Measurements from ENCODE around the gene ANKRD13C. TPM values are rescaled to one million over a fixed set of nuclear protein-coding genes. Genes with fewer than 3 reads are reported as not detected.
"Not testable (repeated sequence)": the region's sequence is repeated elsewhere in the genome, so short reads cannot be mapped to it uniquely, and the experiment has no call there.

ANKRD13C gene
- total and polyA plus RNA-seq, 8 donors: 19.1 to 31.0 (median 26.7) TPM

GRCh38 chr1:70353044-70353443 lies 1.5 kb downstream of the ANKRD13C start:
- no peak for ATAC-seq
- Histone ChIP-seq H3K27me3 (no peaks in the 10 kb centered on the region), H3K4me1 (peaks cover 9 to 51% of the 10 kb centered on the region in 2 donors), H3K36me3 (peaks cover 0 to 7% of the 10 kb centered on the region in 2 donors), H3K27ac (peak overlapping the region in 1 of 2 donors; percentile 92), H3K4me3 (peak overlapping the region; percentile 77 to 79), H3K9me3 (no peaks in the 10 kb centered on the region)
- intact Hi-C loops (cut with DNase I): no loop called here
- no peak for TF ChIP-seq CTCF (IDR thresholded peaks at IDR 0.05)
- DNase-seq: no peak

- H3K4me1 ChIP-seq: peaks cover 9 to 41% of the 10 kb centered on the region in 2 donors
- H3K27me3 ChIP-seq; H3K9me3 ChIP-seq; H3K4me3 ChIP-seq; H3K27ac ChIP-seq; DNase-seq; H3K36me3 ChIP-seq; ATAC-seq; intact Hi-C loops (cut with DNase I): not testable (repeated sequence)
Observed at GRCh38 chr1:70349799-70350198, 4.7 kb downstream of the ANKRD13C start.

- TF ChIP-seq CTCF (IDR thresholded peaks at IDR 0.05): no peak
- no peak for DNase-seq
- Histone ChIP-seq H3K36me3 (peaks cover 0 to 7% of the 10 kb centered on the region in 2 donors), H3K4me1 (peaks cover 9 to 38% of the 10 kb centered on the region in 2 donors), H3K9me3 (no peaks in the 10 kb centered on the region), H3K27ac (no peak overlapping the region), H3K27me3 (no peaks in the 10 kb centered on the region), H3K4me3 (no peak overlapping the region)
- ATAC-seq: no peak
- intact Hi-C loops (cut with DNase I): no loop called here
Observed at GRCh38 chr1:70348399-70349165, 5.9 kb downstream of the ANKRD13C start.

- H3K4me1 ChIP-seq; H3K27me3 ChIP-seq; ATAC-seq; DNase-seq; H3K4me3 ChIP-seq; H3K36me3 ChIP-seq; intact Hi-C loops (cut with DNase I); H3K27ac ChIP-seq; H3K9me3 ChIP-seq: not testable (repeated sequence)
Observed at GRCh38 chr1:70339644-70340043, 14.9 kb downstream of the ANKRD13C start.

GRCh38 chr1:70336050-70336449 lies 18.5 kb downstream of the ANKRD13C start:
- Histone ChIP-seq H3K27ac (no peak overlapping the region), H3K4me3 (no peak overlapping the region), H3K27me3 (no peaks in the 10 kb centered on the region), H3K4me1 (no peaks in the 10 kb centered on the region), H3K36me3 (peaks cover 0 to 17% of the 10 kb centered on the region in 2 donors), H3K9me3 (no peaks in the 10 kb centered on the region)
- DNase-seq (no peak), ATAC-seq (no peak)
- intact Hi-C loops (cut with DNase I): no loop called here
- no peak for TF ChIP-seq CTCF (IDR thresholded peaks at IDR 0.05)

GRCh38 chr1:70334436-70334835 lies 20.1 kb downstream of the ANKRD13C start:
- Histone ChIP-seq H3K9me3 (no peaks in the 10 kb centered on the region), H3K36me3 (peaks cover 0 to 25% of the 10 kb centered on the region in 2 donors), H3K4me1 (no peaks in the 10 kb centered on the region), H3K27ac (no peak overlapping the region), H3K27me3 (no peaks in the 10 kb centered on the region), H3K4me3 (no peak overlapping the region)
- intact Hi-C loops (cut with DNase I): no loop called here
- TF ChIP-seq CTCF (IDR thresholded peaks at IDR 0.05): no peak
- ATAC-seq (no peak), DNase-seq (no peak)

Measured in left lung (tissue), 10 donors.